GM18868 (cell line): ENCODE measurements around the gene TPK1.
"Not testable (repeated sequence)": the region's sequence is repeated elsewhere in the genome, so short reads cannot be mapped to it uniquely, and the experiment has no call there.

Experiments
- ATAC-seq: cut with Tn5 transposase; IDR thresholded peaks from one replicate; pipeline ENCODE4 v1.9.1; 2021; ENCODE audit warnings: mild to moderate bottlenecking, moderate library complexity; ENCODE audit not compliant: unreplicated experiment

Gene TPK1

GRCh38 chr7:144728551-144728950, 107.3 kb downstream of the TPK1 start:
- no peak for ATAC-seq

- ATAC-seq: not testable (repeated sequence)
Measured at GRCh38 chr7:144726840-144727239, 109.0 kb downstream of the TPK1 start.

- peak; percentile 84 for ATAC-seq
Measured at GRCh38 chr7:144725070-144725469, 110.8 kb downstream of the TPK1 start.

- no peak for ATAC-seq
Measured at GRCh38 chr7:144723301-144723700, 112.6 kb downstream of the TPK1 start.

- no peak for ATAC-seq
Measured at GRCh38 chr7:144720710-144721109, 115.1 kb downstream of the TPK1 start.

GRCh38 chr7:144720149-144720548, 115.7 kb downstream of the TPK1 start:
- no peak for ATAC-seq

GRCh38 chr7:144717720-144718119, 118.1 kb downstream of the TPK1 start:
- ATAC-seq: no peak

- peak; percentile 73 for ATAC-seq
Measured at GRCh38 chr7:144713850-144714249, 122.0 kb downstream of the TPK1 start.

GRCh38 chr7:144710791-144711190, 125.1 kb downstream of the TPK1 start:
- no peak for ATAC-seq

- ATAC-seq: no peak
Measured at GRCh38 chr7:144709066-144709465, 126.8 kb downstream of the TPK1 start.

- ATAC-seq: no peak
Measured at GRCh38 chr7:144691240-144691639, 144.6 kb downstream of the TPK1 start.

- no peak for ATAC-seq
Measured at GRCh38 chr7:144682581-144683280, 153.1 kb downstream of the TPK1 start.

GRCh38 chr7:144676492-144676891, 159.4 kb downstream of the TPK1 start:
- ATAC-seq: no peak

GRCh38 chr7:144674550-144674949, 161.3 kb downstream of the TPK1 start:
- no peak for ATAC-seq

GRCh38 chr7:144672869-144673268, 163.0 kb downstream of the TPK1 start:
- ATAC-seq: no peak

- no peak for ATAC-seq
Measured at GRCh38 chr7:144671429-144671828, 164.4 kb downstream of the TPK1 start.

GRCh38 chr7:144670218-144670617, 165.6 kb downstream of the TPK1 start:
- peak; percentile 40 for ATAC-seq

GRCh38 chr7:144668503-144668902, 167.3 kb downstream of the TPK1 start:
- ATAC-seq: no peak

GRCh38 chr7:144665689-144666381, 170.0 kb downstream of the TPK1 start:
- ATAC-seq: no peak

- no peak for ATAC-seq
Measured at GRCh38 chr7:144659211-144659610, 176.6 kb downstream of the TPK1 start.

- peak; percentile 73 for ATAC-seq
Measured at GRCh38 chr7:144656965-144657517, 178.8 kb downstream of the TPK1 start.

GRCh38 chr7:144653449-144653848, 182.4 kb downstream of the TPK1 start:
- peak; percentile 57 for ATAC-seq
